Prostate gland (tissue), 2 donors: Measurements from ENCODE around the gene SLCO2B1.

Experiments used
- POLR2AphosphoS5 ChIP-seq: sonication (generic); formaldehyde crosslinking; IDR thresholded peaks from one replicate; pipeline ENCODE4 v1.6.1; 2017; ENCODE audit warnings: antibody characterized with exemption
- TF ChIP-seq, protein P1 (sequence below), 4 experiments: fragments of 200-600 bp in 2 of 4; fragments of 450-650 bp in 2 of 4; sonication (generic) in 2 of 4; IDR thresholded peaks; 1 replicate in 3 of 4; 2 replicates in 1 of 4; pipeline ENCODE4 v1.5.1; 2016 to 2019; ENCODE audit warnings: antibody characterized with exemption in 4 of 4, mild to moderate bottlenecking in 2 of 4, moderate library complexity in 2 of 4

- no peak for TF ChIP-seq POLR2AphosphoS5
- TF ChIP-seq, protein P1, sequence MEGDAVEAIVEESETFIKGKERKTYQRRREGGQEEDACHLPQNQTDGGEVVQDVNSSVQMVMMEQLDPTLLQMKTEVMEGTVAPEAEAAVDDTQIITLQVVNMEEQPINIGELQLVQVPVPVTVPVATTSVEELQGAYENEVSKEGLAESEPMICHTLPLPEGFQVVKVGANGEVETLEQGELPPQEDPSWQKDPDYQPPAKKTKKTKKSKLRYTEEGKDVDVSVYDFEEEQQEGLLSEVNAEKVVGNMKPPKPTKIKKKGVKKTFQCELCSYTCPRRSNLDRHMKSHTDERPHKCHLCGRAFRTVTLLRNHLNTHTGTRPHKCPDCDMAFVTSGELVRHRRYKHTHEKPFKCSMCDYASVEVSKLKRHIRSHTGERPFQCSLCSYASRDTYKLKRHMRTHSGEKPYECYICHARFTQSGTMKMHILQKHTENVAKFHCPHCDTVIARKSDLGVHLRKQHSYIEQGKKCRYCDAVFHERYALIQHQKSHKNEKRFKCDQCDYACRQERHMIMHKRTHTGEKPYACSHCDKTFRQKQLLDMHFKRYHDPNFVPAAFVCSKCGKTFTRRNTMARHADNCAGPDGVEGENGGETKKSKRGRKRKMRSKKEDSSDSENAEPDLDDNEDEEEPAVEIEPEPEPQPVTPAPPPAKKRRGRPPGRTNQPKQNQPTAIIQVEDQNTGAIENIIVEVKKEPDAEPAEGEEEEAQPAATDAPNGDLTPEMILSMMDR (IDR thresholded peaks at IDR 0.05) = no peak
Observed at GRCh38 chr11:75190652-75191329, 39.9 kb downstream of the SLCO2B1 start.
